Activated CD8-positive, alpha-beta T cell treated with anti-CD3 and anti-CD28 coated beads for 36 hours (primary cell): ENCODE measurements around the gene LMTK2. TPM values are rescaled to one million over a fixed set of nuclear protein-coding genes. Genes with fewer than 3 reads are reported as not detected.

Experiments
- ATAC-seq: fragments of 200-7000 bp; cut with Tn5 transposase; one replicate; pipeline ENCODE4 v1.10.0; 2021; ENCODE audit warnings: mild to moderate bottlenecking, moderate library complexity
- CTCF ChIA-PET: fragments of 350-600 bp; sonication (Branson Sonifier 250); formaldehyde crosslinking; loops from one replicate; lab custom pipeline; 2021; ENCODE audit warnings: antibody characterized with exemption; lab: Charles Lee
- POLR2A ChIA-PET: fragments of 350-600 bp; sonication (Branson Sonifier 250); formaldehyde crosslinking; loops from one replicate; lab custom pipeline; 2021; ENCODE audit warnings: antibody characterized with exemption; lab: Charles Lee
- DNase-seq: peaks from one replicate; pipeline ENCODE4 v3.0.0-alpha.2; 2020
- H3K27ac Mint-ChIP-seq: one replicate; pipeline ENCODE4 v1.8.0; 2021; ENCODE audit warnings: mild to moderate bottlenecking, mixed read lengths
- H3K27me3 Mint-ChIP-seq: one replicate; pipeline ENCODE4 v1.8.0; 2021; ENCODE audit warnings: mixed read lengths
- H3K36me3 Mint-ChIP-seq: one replicate; pipeline ENCODE4 v1.8.0; 2021; ENCODE audit warnings: low read depth, mixed read lengths
- H3K4me1 Mint-ChIP-seq: one replicate; pipeline ENCODE4 v1.8.0; 2021; ENCODE audit warnings: low read depth, mixed read lengths
- H3K4me3 Mint-ChIP-seq: one replicate; pipeline ENCODE4 v1.8.0; 2021; ENCODE audit warnings: mild to moderate bottlenecking, moderate library complexity, mixed read lengths
- H3K9me3 Mint-ChIP-seq: one replicate; pipeline ENCODE4 v1.8.0; 2021; ENCODE audit warnings: mixed read lengths
- intact Hi-C: fragments of 100-400 bp; cut with micrococcal nuclease; formaldehyde crosslinking; loops from one replicate; pipeline ENCODE4 v1.10.0; 2022
- total RNA-seq, 2 experiments: library from RNA; stranded (reverse); gene quantifications; one replicate each; pipeline ENCODE4 v1.2.3, GENCODE V29; 2021
- TF ChIP-seq, protein P1 (sequence below): fragments of 200-600 bp; IDR thresholded peaks from one replicate; pipeline ENCODE4 v1.8.0; 2022; ENCODE audit warnings: antibody characterized with exemption, mild to moderate bottlenecking

LMTK2 gene
- total RNA-seq, 2 experiments from 2014 or later, result 9.4 to 11.5 TPM

DNA sequence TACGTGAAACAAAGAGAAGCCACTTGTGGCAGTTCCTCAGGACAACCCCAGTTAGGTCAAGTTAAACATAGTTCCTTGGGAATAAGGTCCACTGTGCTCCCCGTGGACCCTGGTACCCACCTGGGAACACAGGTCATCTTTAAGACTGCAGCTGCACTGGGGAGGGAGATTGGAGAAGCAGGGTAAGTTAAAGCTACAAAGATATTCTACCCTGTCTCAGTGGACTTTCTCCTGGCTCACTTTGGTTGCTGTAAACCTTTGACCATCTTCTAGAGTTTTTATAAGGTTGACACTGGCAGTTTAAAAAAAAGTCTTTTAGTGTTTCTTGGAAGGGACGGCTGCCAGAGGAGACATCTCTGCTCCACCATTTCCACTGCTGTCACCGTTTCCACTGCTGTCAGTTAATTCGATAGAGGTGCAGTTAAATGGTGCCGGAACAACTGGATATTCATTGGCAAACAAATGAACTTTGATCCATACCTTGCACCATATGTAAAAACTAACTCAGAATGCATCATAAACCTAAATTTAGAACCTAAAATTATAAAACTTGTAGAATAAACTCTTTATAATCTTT, 42.5 kb downstream of the LMTK2 start:
- no peak for DNase-seq
- no peak for ATAC-seq
- no peak overlapping the region for H3K27ac Mint-ChIP-seq
- ChIA-PET POLR2A (no interaction called here), CTCF (no interaction called here)
- no peak overlapping the region for H3K4me3 Mint-ChIP-seq
- peaks cover 29% of the 10 kb centered on the region for H3K36me3 Mint-ChIP-seq
- no peaks in the 10 kb centered on the region for H3K27me3 Mint-ChIP-seq
- intact Hi-C loops, result no loop called here
- TF ChIP-seq, protein P1, sequence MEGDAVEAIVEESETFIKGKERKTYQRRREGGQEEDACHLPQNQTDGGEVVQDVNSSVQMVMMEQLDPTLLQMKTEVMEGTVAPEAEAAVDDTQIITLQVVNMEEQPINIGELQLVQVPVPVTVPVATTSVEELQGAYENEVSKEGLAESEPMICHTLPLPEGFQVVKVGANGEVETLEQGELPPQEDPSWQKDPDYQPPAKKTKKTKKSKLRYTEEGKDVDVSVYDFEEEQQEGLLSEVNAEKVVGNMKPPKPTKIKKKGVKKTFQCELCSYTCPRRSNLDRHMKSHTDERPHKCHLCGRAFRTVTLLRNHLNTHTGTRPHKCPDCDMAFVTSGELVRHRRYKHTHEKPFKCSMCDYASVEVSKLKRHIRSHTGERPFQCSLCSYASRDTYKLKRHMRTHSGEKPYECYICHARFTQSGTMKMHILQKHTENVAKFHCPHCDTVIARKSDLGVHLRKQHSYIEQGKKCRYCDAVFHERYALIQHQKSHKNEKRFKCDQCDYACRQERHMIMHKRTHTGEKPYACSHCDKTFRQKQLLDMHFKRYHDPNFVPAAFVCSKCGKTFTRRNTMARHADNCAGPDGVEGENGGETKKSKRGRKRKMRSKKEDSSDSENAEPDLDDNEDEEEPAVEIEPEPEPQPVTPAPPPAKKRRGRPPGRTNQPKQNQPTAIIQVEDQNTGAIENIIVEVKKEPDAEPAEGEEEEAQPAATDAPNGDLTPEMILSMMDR, result no peak
- peaks cover 7% of the 10 kb centered on the region for H3K9me3 Mint-ChIP-seq
- H3K4me1 Mint-ChIP-seq, result no peaks in the 10 kb centered on the region

DNA sequence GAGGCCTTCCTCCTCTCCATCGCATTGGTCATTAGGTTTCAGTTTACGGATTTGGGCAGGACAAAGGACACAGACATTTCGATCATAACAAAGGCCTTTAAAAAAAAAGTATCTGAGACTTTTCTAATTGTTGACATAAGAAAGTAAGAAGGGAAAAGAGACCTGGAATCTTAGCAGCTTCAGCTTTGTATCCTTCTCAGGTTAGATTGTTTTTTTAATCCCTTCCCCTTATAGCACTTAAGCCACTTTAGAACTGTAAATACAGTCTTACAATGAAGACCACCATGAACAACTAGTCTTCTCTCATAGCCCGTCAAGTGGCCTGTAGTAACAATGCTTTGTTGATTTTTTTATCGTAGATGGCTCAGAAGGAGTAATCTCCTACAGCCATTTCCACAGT, 45.2 kb downstream of the LMTK2 start:
- H3K27ac Mint-ChIP-seq, result no peak overlapping the region
- POLR2A ChIA-PET, result no interaction called here
- no peak for DNase-seq
- H3K9me3 Mint-ChIP-seq, result no peaks in the 10 kb centered on the region
- H3K36me3 Mint-ChIP-seq, result peaks cover 32% of the 10 kb centered on the region
- CTCF ChIA-PET, result interaction anchor here (1.5 kb wide), 1 partner anchor 130 kb away, joined by 5 read pairs; no protein-coding TSS in a partner anchor
- no peak for ATAC-seq
- no peaks in the 10 kb centered on the region for H3K27me3 Mint-ChIP-seq
- H3K4me1 Mint-ChIP-seq, result no peaks in the 10 kb centered on the region
- TF ChIP-seq, protein P1, result no peak
- intact Hi-C loops, result no loop called here
- no peak overlapping the region for H3K4me3 Mint-ChIP-seq

DNA sequence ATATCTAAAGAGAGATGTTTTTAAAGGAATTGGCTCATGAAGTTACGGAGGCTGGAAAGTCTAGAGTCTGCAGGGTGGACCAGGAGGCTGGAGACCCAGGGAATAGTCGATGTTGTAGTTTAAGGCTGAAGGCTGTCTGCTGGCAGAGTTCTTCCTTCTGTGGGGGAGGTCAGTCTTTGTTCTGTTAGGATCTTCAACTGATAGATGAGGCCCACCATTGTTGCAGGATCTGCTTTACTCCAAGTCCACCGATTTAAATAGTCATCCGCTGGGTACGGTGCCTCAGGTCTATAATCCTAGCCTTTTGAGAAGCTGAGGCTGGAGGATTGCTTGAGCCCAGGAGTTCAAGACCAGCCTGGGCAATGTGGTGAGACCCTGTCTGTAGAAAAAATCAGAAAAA, 50.0 kb downstream of the LMTK2 start:
- ChIA-PET CTCF (interaction anchor here (1.4 kb wide), 1 partner anchor 10 kb away, joined by 6 read pairs; no protein-coding TSS in a partner anchor), POLR2A (no interaction called here)
- TF ChIP-seq, protein P1, result no peak
- DNase-seq, result no peak
- H3K27me3 Mint-ChIP-seq, result no peaks in the 10 kb centered on the region
- ATAC-seq, result no peak
- H3K27ac Mint-ChIP-seq, result no peak overlapping the region
- H3K36me3 Mint-ChIP-seq, result peaks cover 33% of the 10 kb centered on the region
- H3K4me3 Mint-ChIP-seq, result no peak overlapping the region
- H3K9me3 Mint-ChIP-seq, result no peaks in the 10 kb centered on the region
- H3K4me1 Mint-ChIP-seq, result no peaks in the 10 kb centered on the region
- intact Hi-C loops, result no loop called here

DNA sequence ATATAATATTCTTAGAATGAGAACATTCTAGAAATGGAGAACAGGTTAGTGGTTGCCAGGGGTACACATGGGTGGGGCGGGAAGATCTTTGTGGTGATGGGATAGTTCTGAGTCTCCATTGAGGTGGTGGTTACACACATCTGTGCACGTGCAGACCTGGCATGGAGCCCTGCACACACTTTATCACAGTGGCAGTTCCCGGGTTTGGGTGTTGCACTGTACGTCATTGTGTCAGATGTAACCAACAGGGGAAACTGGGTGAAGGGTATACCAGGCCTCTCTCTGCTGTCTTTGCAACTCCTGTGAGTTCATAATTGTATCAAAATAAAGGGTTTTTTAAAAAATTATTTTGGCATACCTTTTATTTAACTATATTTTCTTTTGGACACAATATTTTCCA, 51.1 kb downstream of the LMTK2 start:
- POLR2A ChIA-PET, result no interaction called here
- H3K27ac Mint-ChIP-seq, result no peak overlapping the region
- intact Hi-C loops, result no loop called here
- CTCF ChIA-PET, result no interaction called here
- DNase-seq (no peak), ATAC-seq (no peak)
- TF ChIP-seq, protein P1, result no peak
- no peaks in the 10 kb centered on the region for H3K9me3 Mint-ChIP-seq
- H3K36me3 Mint-ChIP-seq, result peaks cover 27% of the 10 kb centered on the region
- no peaks in the 10 kb centered on the region for H3K4me1 Mint-ChIP-seq
- H3K27me3 Mint-ChIP-seq, result no peaks in the 10 kb centered on the region
- H3K4me3 Mint-ChIP-seq, result no peak overlapping the region

DNA sequence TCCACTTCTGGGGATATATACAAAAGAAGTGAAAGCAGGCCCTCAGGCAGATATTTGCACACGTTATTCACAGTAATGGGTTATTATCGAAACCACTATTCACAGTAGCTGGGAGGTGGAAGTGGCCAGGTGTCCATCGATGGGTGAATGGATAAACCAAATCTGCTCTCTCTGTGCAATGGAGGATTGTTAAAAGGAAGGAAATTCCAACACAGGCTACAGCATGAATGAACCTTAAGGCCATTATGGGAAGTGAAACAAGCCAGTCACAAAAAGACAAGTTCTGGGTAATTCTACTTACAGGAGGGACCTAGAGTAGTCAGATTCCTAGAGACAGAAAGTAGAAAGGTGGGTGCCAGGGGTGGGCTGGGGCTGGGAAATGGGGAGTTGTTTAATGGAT, 56.1 kb downstream of the LMTK2 start:
- CTCF ChIA-PET, result interaction anchor here (9.9 kb wide), 1 partner anchor 142 kb away, joined by 239 read pairs; no protein-coding TSS in a partner anchor
- DNase-seq, result no peak
- POLR2A ChIA-PET, result no interaction called here
- intact Hi-C loops, result no loop called here
- TF ChIP-seq, protein P1, result no peak
- no peaks in the 10 kb centered on the region for H3K4me1 Mint-ChIP-seq
- H3K27me3 Mint-ChIP-seq, result no peaks in the 10 kb centered on the region
- no peak overlapping the region for H3K4me3 Mint-ChIP-seq
- H3K9me3 Mint-ChIP-seq, result no peaks in the 10 kb centered on the region
- peaks cover 6% of the 10 kb centered on the region for H3K36me3 Mint-ChIP-seq
- no peak overlapping the region for H3K27ac Mint-ChIP-seq
- no peak for ATAC-seq
